Measurements from ENCODE around the gene MAOA. TPM values are rescaled to one million over a fixed set of nuclear protein-coding genes. Genes with fewer than 3 reads are reported as not detected.

The MAOA gene
- total RNA-seq, 1 experiment from 2014 or later, result 0.23 TPM

DNA sequence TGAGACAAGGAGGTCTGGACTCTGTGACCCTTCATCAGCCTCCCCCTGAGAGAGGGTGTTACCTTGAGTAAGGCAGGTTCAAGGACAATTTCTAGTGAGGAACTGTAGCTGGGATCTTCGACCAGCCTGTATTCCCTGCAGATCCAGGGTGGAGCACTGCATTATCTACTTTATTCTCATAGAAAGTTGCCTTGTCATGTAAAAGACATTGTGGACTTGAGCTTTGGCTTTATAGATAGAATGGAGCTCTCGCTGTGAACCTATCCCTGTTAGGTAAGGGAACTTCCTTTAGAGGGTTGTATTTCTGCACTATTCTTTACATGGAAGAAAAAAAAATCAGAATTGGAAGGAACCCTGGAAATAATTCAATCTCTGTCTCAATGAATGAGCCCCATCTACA is 91.4 kb downstream of the MAOA start:
- intact Hi-C loops (cut with micrococcal nuclease; ENCODE audit: unreplicated experiment), result no loop called here
- H3K4me3 ChIP-seq (ENCODE audit: low read depth in 2 of 2, low read length in 2 of 2), result no peak overlapping the region
- H3K36me3 ChIP-seq (ENCODE audit: control insufficient read depth, insufficient read depth, low read length), result no peaks in the 10 kb centered on the region
- POLR2A ChIA-PET, result no interaction called here
- CTCF ChIA-PET, result no interaction called here
- H3K27me3 ChIP-seq (ENCODE audit: control insufficient read depth, insufficient read depth, low read length), result no peaks in the 10 kb centered on the region
- in situ Hi-C loops (cut with HindIII; ENCODE audit: low pct_unique_long_range_greater_than_20kb, low sequenced_read_pairs), result no loop called here
- H3K27ac ChIP-seq (ENCODE audit: low read length), result no peak overlapping the region
- no peak for DNase-seq (ENCODE audit: low read depth, low spot score)
- BruUV-seq (replicated peaks), result no TSS peak
- H3K9me3 ChIP-seq (ENCODE audit: control insufficient read depth, insufficient read depth, low read depth, low read length), result no peaks in the 10 kb centered on the region
- no peaks in the 10 kb centered on the region for H3K4me1 ChIP-seq (ENCODE audit: control insufficient read depth, insufficient read depth, low read length)
- TF ChIP-seq SIN3A (IDR thresholded peaks at IDR 0.05; ENCODE audit: borderline replicate concordance, insufficient read depth, low read depth, low read length), result no peak
- TF ChIP-seq TCF7L2 (IDR thresholded peaks at IDR 0.05; ENCODE audit: low read depth, low read length), result no peak
- no peak for TF ChIP-seq POLR2AphosphoS5 (IDR thresholded peaks at IDR 0.05; ENCODE audit: low read depth, low read length)
- TF ChIP-seq, protein P1, sequence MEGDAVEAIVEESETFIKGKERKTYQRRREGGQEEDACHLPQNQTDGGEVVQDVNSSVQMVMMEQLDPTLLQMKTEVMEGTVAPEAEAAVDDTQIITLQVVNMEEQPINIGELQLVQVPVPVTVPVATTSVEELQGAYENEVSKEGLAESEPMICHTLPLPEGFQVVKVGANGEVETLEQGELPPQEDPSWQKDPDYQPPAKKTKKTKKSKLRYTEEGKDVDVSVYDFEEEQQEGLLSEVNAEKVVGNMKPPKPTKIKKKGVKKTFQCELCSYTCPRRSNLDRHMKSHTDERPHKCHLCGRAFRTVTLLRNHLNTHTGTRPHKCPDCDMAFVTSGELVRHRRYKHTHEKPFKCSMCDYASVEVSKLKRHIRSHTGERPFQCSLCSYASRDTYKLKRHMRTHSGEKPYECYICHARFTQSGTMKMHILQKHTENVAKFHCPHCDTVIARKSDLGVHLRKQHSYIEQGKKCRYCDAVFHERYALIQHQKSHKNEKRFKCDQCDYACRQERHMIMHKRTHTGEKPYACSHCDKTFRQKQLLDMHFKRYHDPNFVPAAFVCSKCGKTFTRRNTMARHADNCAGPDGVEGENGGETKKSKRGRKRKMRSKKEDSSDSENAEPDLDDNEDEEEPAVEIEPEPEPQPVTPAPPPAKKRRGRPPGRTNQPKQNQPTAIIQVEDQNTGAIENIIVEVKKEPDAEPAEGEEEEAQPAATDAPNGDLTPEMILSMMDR (IDR thresholded peaks at IDR 0.05), result no peak
- TF ChIP-seq, protein P2, sequence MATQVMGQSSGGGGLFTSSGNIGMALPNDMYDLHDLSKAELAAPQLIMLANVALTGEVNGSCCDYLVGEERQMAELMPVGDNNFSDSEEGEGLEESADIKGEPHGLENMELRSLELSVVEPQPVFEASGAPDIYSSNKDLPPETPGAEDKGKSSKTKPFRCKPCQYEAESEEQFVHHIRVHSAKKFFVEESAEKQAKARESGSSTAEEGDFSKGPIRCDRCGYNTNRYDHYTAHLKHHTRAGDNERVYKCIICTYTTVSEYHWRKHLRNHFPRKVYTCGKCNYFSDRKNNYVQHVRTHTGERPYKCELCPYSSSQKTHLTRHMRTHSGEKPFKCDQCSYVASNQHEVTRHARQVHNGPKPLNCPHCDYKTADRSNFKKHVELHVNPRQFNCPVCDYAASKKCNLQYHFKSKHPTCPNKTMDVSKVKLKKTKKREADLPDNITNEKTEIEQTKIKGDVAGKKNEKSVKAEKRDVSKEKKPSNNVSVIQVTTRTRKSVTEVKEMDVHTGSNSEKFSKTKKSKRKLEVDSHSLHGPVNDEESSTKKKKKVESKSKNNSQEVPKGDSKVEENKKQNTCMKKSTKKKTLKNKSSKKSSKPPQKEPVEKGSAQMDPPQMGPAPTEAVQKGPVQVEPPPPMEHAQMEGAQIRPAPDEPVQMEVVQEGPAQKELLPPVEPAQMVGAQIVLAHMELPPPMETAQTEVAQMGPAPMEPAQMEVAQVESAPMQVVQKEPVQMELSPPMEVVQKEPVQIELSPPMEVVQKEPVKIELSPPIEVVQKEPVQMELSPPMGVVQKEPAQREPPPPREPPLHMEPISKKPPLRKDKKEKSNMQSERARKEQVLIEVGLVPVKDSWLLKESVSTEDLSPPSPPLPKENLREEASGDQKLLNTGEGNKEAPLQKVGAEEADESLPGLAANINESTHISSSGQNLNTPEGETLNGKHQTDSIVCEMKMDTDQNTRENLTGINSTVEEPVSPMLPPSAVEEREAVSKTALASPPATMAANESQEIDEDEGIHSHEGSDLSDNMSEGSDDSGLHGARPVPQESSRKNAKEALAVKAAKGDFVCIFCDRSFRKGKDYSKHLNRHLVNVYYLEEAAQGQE (IDR thresholded peaks at IDR 0.05; ENCODE audit: insufficient read depth in 1 of 2, low read depth in 2 of 2, low read length in 1 of 2), result no peak
- no peak for ATAC-seq

DNA sequence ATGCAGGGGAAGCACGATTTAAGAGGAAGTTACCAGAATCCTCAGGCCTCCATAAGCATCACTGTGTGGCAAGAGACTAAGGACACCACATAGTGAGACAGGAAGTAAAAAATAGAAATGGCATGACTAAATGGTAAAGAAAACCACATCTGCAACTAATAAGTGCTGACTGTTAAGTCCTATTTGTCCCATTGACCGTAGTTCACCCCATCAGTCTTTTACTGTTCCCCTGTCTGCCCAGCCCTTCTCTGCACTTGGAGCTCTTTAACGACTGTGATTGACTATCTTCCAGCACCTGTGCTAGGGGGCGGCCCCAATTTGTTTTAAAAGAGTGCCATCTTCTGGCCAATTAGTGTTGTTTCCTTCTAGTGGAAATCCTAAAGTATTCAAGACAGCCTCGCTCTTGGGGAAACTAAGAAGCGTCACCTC is 94.2 kb downstream of the MAOA start:
- ChIA-PET CTCF (no interaction called here), POLR2A (no interaction called here)
- intact Hi-C loops (cut with micrococcal nuclease; ENCODE audit: unreplicated experiment) (loop anchor here (1.0 kb wide), 1 partner anchor 190 kb away; no protein-coding TSS in a partner anchor), in situ Hi-C loops (cut with HindIII; ENCODE audit: low pct_unique_long_range_greater_than_20kb, low sequenced_read_pairs) (no loop called here)
- no peak for DNase-seq (ENCODE audit: low read depth, low spot score)
- ATAC-seq, result peak; percentile 82; the same call in 1 of the 2 replicates
- H3K4me3 ChIP-seq (ENCODE audit: low read depth in 2 of 2, low read length in 2 of 2), result no peak overlapping the region
- BruUV-seq (replicated peaks), result no TSS peak
- no peaks in the 10 kb centered on the region for H3K9me3 ChIP-seq (ENCODE audit: control insufficient read depth, insufficient read depth, low read depth, low read length)
- no peaks in the 10 kb centered on the region for H3K36me3 ChIP-seq (ENCODE audit: control insufficient read depth, insufficient read depth, low read length)
- no peaks in the 10 kb centered on the region for H3K27me3 ChIP-seq (ENCODE audit: control insufficient read depth, insufficient read depth, low read length)
- no peak overlapping the region for H3K27ac ChIP-seq (ENCODE audit: low read length)
- no peak for TF ChIP-seq POLR2AphosphoS5 (IDR thresholded peaks at IDR 0.05; ENCODE audit: low read depth, low read length)
- TF ChIP-seq, protein P1 (IDR thresholded peaks at IDR 0.05), result peak; percentile 55
- H3K4me1 ChIP-seq (ENCODE audit: control insufficient read depth, insufficient read depth, low read length), result no peaks in the 10 kb centered on the region

Data from Panc1 (cell line).